Prostate gland (tissue), 2 donors: ENCODE results near the gene CRPPA.

Experiments used
- POLR2A ChIP-seq: fragments of 450-650 bp; IDR thresholded peaks from one replicate; pipeline ENCODE4 v1.6.1; 2016; ENCODE audit warnings: antibody characterized with exemption, mild to moderate bottlenecking
- POLR2AphosphoS5 ChIP-seq: sonication (generic); formaldehyde crosslinking; IDR thresholded peaks from one replicate; pipeline ENCODE4 v1.6.1; 2017; ENCODE audit warnings: antibody characterized with exemption
- TF ChIP-seq, protein P1 (sequence below), 4 experiments: fragments of 200-600 bp in 2 of 4; fragments of 450-650 bp in 2 of 4; sonication (generic) in 2 of 4; IDR thresholded peaks; 1 replicate in 3 of 4; 2 replicates in 1 of 4; pipeline ENCODE4 v1.5.1; 2016 to 2019; ENCODE audit warnings: antibody characterized with exemption in 4 of 4, mild to moderate bottlenecking in 2 of 4, moderate library complexity in 2 of 4

DNA sequence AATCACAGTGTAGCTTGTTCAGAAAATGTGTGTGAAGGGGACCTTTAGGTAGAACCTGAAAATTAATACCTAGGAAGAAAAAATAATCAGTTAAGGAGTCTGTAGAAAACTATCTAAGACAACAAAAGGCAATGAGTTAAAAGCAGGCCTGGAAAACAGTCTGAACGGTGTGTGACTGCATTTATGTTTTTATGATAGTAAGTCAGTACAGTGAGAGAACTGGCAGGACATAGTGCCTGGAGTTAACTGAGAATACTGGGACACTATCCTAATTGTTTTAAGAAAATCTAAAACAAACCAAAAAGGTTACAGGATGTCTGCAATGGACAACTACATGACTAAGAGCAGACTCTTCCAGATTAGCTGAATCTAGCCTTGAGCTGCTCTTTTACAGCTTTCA lies 17.9 kb downstream of the CRPPA start:
- TF ChIP-seq, protein P1, sequence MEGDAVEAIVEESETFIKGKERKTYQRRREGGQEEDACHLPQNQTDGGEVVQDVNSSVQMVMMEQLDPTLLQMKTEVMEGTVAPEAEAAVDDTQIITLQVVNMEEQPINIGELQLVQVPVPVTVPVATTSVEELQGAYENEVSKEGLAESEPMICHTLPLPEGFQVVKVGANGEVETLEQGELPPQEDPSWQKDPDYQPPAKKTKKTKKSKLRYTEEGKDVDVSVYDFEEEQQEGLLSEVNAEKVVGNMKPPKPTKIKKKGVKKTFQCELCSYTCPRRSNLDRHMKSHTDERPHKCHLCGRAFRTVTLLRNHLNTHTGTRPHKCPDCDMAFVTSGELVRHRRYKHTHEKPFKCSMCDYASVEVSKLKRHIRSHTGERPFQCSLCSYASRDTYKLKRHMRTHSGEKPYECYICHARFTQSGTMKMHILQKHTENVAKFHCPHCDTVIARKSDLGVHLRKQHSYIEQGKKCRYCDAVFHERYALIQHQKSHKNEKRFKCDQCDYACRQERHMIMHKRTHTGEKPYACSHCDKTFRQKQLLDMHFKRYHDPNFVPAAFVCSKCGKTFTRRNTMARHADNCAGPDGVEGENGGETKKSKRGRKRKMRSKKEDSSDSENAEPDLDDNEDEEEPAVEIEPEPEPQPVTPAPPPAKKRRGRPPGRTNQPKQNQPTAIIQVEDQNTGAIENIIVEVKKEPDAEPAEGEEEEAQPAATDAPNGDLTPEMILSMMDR (IDR thresholded peaks at IDR 0.05) = no peak
- TF ChIP-seq POLR2AphosphoS5 = no peak
- TF ChIP-seq POLR2A = no peak
